NCI-H128 (cell line): ENCODE results near the gene FERMT2.
"Not testable (repeated sequence)": the region's sequence is repeated elsewhere in the genome, so short reads cannot be mapped to it uniquely, and the experiment has no call there.

ENCODE experiments used
- DNase-seq: peaks from one replicate; lab custom pipeline; 2025; ENCODE audit not compliant: unreplicated experiment; lab: John Stamatoyannopoulos, UW

Gene FERMT2

GRCh38 chr14:52948039-52948438 is 2.8 kb downstream of the FERMT2 start:
- DNase-seq = no peak

- no peak for DNase-seq
Measured at GRCh38 chr14:52944254-52944653, 6.6 kb downstream of the FERMT2 start.

GRCh38 chr14:52939427-52939826 is 11.4 kb downstream of the FERMT2 start:
- DNase-seq = no peak

- no peak for DNase-seq
Measured at GRCh38 chr14:52937869-52938268, 13.0 kb downstream of the FERMT2 start.

GRCh38 chr14:52937306-52937705 is 13.5 kb downstream of the FERMT2 start:
- DNase-seq = no peak

GRCh38 chr14:52936437-52936836 is 14.4 kb downstream of the FERMT2 start:
- no peak for DNase-seq

- DNase-seq = no peak
Measured at GRCh38 chr14:52935833-52936232, 15.0 kb downstream of the FERMT2 start.

- no peak for DNase-seq
Measured at GRCh38 chr14:52934762-52935161, 16.1 kb downstream of the FERMT2 start.

- no peak for DNase-seq
Measured at GRCh38 chr14:52929192-52929807, 21.6 kb downstream of the FERMT2 start.

GRCh38 chr14:52926953-52927352 is 23.9 kb downstream of the FERMT2 start:
- DNase-seq = no peak

GRCh38 chr14:52923902-52924575 is 26.8 kb downstream of the FERMT2 start:
- no peak for DNase-seq

GRCh38 chr14:52922656-52923055 is 28.2 kb downstream of the FERMT2 start:
- no peak for DNase-seq

GRCh38 chr14:52922059-52922458 is 28.8 kb downstream of the FERMT2 start:
- DNase-seq = no peak

GRCh38 chr14:52920411-52920810 is 30.4 kb downstream of the FERMT2 start:
- not testable (repeated sequence) for DNase-seq

GRCh38 chr14:52919971-52920370 is 30.9 kb downstream of the FERMT2 start:
- no peak for DNase-seq

- DNase-seq = no peak
Measured at GRCh38 chr14:52918486-52918885, 32.4 kb downstream of the FERMT2 start.

GRCh38 chr14:52917735-52918134 is 33.1 kb downstream of the FERMT2 start:
- DNase-seq = no peak

GRCh38 chr14:52914295-52914694 is 36.6 kb downstream of the FERMT2 start:
- no peak for DNase-seq

- no peak for DNase-seq
Measured at GRCh38 chr14:52913271-52913670, 37.6 kb downstream of the FERMT2 start.

GRCh38 chr14:52911904-52912303 is 38.9 kb downstream of the FERMT2 start:
- DNase-seq = no peak

GRCh38 chr14:52910572-52910971 is 40.3 kb downstream of the FERMT2 start:
- DNase-seq = no peak

GRCh38 chr14:52907949-52908348 is 42.9 kb downstream of the FERMT2 start:
- DNase-seq = no peak

- no peak for DNase-seq
Measured at GRCh38 chr14:52906141-52906601, 44.7 kb downstream of the FERMT2 start.
